RKO (cell line): ENCODE data around the gene HOOK2.
"Not testable (repeated sequence)": the region's sequence is repeated elsewhere in the genome, so short reads cannot be mapped to it uniquely, and the experiment has no call there.

Source experiments
- DNase-seq: peaks from one replicate; pipeline ENCODE4 v3.0.0-alpha.2; 2016; ENCODE audit warnings: low spot score

Gene HOOK2, protein sequence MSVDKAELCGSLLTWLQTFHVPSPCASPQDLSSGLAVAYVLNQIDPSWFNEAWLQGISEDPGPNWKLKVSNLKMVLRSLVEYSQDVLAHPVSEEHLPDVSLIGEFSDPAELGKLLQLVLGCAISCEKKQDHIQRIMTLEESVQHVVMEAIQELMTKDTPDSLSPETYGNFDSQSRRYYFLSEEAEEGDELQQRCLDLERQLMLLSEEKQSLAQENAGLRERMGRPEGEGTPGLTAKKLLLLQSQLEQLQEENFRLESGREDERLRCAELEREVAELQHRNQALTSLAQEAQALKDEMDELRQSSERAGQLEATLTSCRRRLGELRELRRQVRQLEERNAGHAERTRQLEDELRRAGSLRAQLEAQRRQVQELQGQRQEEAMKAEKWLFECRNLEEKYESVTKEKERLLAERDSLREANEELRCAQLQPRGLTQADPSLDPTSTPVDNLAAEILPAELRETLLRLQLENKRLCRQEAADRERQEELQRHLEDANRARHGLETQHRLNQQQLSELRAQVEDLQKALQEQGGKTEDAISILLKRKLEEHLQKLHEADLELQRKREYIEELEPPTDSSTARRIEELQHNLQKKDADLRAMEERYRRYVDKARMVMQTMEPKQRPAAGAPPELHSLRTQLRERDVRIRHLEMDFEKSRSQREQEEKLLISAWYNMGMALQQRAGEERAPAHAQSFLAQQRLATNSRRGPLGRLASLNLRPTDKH

DNA sequence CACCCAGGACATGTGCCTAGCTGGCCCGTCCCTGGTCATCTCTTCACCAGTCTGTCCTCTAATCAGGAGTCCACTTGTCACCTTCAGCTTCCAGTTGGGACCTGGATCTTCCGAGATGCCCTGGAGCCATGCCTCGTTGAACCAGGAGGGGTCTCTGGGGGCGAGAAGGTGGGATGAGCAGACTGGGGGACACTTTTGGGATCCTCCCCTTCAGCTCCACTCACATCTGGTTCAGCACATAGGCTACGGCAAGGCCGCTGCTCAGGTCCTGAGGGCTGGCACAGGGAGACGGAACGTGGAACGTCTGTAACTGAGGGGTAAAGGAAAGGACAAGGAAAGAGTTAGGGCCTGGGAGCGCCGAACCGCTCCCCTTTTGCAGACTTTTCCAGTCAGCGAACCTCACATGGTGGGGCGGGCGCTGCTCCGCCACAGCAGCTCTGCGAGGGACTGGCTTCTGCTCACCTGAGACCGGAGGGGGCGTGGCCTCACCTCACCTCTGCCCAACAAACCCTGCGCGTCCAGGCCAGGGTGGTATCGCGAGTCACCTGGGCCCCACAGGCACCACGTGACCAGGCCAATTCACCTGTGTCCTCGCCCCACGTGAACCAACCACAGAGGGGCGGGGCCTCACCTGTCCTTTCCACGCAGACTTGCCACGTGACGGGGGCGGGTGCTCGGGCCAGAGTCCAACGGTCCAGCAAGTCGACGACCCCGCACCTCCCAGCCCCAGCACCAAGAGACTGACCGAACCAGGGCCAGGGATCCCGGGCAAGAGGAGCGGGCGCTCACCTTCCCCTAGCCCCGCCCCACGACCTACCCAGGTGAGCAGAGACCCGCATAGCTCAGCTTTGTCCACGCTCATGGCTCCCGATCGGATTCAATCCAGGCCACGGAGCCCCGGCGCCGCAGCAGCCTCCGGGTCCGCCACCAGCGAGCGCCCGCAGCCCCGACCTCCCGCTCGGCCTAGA lies at the start of gene HOOK2:
HOOK2 (minus strand) TSS at position 965 of the 968 bp plus-strand sequence; CDS start at position 862, 103 bp downstream.
- no peak for DNase-seq

DNA sequence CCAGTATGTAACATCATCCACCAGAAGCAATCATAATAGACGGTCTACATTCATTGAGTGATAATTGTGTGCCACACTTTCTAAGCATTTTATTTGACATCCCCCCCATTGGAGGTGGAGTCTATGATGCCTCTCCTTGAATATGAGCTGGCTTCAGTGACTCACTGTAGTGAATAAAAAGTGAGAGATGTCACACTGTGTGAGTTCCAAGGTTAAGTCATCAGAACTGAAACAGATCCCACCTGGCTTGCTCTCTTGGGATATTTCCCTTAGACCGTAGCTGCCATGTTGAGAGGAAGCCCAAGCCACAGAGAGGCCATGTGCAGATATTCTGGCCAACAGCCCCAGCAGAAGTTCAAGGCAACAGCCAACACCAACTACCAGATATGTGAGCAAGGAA lies 46.4 kb upstream of the HOOK2 start:
- DNase-seq = peak; percentile 81

DNA sequence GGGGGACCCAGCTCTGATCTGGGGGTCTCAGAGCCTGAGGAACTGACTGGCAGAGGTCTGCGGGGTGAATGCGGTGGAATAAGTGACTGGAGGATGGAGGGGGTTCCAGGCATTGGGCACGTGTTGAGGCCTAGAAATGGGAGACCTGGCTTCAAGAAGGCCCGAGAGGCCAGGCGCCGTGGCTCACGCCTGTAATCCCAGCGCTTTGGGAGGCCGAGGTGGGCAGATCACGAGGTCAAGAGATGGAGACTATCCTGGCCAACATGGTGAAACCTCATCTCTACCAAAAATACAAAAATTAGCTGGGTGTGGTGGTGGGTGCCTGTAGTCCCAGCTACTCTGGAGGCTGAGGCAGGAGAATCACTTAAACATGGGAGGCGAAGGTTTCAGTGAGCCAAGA lies 42.5 kb upstream of the HOOK2 start:
- not testable (repeated sequence) for DNase-seq

DNA sequence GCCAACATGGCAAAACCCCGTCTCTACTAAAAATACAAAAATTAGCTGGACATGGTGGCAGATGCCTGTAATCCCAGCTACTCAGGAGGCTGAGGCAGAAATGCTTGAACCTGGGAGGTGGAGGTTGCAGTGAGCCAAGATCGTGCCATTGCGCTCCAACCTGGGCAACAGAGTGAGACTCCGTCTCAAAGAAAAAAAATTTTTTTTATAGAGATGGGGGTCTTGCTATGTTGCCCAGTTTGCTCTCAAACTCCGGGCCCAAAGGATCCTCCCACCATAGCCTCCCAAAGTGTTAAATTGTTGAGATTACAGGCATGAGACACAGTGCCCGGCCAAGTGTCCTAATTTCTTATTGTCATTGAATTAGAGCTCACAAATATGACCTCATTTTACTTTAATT lies 41.8 kb upstream of the HOOK2 start:
- DNase-seq = not testable (repeated sequence)

DNA sequence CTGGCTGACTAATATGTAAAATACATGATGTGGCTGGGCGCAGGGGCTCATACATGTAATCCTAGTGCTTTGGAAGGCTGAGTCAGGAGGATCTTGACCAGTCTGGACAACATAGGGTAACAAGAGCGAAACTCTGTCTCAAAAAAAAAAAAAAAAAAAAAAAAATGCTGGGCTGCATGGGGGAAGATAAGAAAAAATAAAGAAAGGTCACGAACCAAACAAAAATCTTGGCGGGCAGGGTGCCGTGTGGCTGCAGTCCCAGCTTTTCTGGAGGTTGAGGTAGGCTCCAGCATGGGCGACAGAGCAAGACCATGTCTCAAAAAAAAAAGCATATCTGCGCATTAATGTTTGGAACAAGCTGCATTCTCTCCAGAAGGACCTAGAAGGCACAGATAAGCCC lies 39.7 kb upstream of the HOOK2 start:
- DNase-seq = no peak

DNA sequence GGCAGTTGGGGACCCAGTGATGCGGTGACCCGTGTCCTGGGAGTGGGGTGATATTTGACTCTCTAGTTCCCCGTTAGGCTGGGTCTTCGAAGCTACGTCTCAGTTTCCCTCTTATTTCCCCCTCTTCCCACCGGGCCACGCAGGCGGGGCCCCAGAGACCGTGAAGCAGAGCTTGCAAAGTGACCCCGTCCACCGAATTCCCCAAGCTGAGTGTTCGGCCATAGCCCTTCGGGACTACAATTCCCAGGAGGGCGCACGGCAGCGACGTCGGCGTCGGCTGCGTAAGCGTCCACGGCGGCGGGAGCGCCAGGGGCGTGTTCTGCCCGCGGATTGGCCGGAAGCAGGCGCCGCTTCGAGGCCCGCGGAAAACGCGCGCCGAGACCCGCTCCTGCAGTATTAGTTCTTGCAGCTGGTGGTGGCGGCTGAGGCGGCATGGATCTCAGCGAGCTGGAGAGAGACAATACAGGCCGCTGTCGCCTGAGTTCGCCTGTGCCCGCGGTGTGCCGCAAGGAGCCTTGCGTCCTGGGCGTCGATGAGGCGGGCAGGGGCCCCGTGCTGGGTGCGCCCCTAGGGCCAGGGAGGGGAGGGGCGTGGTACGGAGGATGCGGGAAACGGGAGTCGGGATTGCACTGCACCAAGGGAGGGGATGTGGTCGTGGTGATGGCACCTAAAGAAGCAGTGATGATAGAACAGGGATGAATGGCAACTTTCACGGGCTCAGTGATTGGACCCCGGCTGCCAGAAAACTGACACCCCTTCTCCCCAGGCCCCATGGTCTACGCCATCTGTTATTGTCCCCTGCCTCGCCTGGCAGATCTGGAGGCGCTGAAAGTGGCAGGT lies 31.1 kb upstream of the HOOK2 start, which contains the start of gene RNASEH2A:
RNASEH2A (plus strand) TSS at position 343 of the 840 bp plus-strand sequence; CDS start at position 433, 90 bp downstream.
- DNase-seq = peak; percentile 92

DNA sequence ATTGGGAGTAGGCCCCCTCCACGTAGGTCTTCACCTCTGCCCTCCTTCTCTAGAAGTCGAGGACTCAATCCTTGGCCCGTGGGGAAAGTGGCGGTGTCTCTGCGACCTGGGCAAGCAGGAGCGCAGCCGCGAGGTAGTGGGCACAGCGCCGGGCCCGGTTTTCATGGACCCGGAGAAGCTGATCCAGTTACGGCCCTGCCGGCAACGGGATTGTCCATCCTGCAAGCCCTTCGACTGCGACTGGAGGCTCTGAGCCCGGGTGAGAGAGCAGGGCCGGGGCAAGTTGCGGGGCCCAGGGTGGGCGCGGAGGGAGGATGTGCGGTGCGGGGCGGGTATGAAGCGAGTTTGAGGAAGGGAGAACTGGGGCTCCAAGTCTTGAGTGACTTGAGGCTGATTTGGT lies 28.7 kb upstream of the HOOK2 start:
- no peak for DNase-seq

DNA sequence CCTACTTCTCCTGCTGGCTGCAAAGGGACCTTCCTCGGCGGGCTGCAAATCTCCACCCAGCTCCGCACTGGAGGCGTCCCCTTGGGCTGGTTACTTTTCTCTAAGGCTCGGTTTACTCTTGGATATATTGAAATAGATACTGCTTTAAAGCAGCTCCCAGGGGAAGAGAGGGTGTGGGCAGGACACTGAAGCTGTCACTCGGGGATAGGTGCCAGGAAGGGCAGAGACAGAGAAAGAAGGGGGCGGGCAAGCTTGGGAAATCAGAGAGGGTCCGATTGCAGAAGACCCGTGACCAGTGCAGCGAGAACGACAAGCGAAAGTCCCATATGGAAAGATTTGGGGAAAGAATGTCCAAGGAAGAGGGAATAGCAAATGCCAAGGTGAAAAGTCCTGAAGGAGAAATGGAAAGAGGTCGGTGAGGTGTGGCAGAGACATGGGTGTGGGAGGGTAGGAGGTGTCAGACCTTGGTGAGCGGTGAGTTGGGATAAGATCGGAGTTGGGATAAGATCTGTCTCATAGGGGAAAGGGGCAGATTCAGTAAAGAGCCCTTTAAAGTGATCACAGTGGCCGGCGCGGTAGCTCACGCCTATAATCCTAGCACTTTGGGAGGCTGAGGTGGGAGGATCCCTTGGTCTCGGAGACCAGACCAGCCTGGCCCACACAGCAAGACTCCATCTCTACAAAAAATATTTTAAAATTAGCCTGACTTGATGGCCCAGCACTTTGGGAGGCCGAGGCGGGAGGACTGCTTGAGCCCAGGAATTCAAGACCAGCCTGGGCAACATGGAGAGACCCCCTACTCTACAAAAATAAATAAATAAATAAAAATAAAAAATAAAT lies 27.1 kb upstream of the HOOK2 start:
- no peak for DNase-seq

DNA sequence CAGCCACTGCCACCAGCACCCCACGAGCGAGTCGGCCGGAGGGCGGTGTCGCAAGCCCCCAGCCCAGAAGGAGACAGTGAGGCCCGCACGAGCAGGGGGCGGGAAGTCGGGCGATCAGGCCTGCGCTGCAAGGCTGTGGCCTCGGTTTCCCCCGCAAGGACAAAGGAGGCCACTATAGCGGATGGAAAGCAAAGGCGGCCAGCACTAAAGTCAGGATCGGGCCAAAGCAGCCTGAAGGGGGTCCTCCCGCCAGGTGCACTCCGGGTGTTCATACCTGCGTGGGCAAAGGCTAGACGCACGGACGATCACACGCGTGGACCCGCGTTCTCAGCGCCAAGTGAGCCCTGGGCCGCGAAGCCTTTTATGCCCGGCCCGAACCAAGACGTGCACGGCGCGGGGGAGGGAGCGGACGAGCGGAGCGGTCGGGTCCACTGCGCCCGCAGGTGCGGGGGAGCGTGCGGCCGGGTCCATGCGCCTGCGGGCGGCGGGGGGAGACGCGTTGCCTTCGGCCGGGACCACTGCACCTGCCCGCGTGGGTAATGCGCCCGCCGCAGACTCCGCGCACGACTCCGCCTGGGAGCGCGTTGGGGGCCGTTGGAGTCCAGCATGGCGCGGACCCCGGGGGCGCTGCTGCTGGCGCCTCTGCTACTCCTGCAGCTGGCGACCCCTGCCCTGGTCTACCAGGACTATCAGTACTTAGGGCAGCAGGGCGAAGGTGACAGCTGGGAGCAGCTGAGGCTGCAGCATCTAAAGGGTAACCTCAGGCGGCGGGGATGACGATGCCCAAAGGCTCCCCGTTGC lies 26.3 kb upstream of the HOOK2 start, which contains the start of the genes PRDX2 and THSD8:
PRDX2 (minus strand) TSS at position 335 of the 801 bp plus-strand sequence. CDS start 539 bp downstream, outside the sequence.
THSD8 (plus strand) TSS at position 604 of the 801 bp plus-strand sequence; CDS start at position 607, 3 bp downstream.
- DNase-seq = peak; percentile 87

DNA sequence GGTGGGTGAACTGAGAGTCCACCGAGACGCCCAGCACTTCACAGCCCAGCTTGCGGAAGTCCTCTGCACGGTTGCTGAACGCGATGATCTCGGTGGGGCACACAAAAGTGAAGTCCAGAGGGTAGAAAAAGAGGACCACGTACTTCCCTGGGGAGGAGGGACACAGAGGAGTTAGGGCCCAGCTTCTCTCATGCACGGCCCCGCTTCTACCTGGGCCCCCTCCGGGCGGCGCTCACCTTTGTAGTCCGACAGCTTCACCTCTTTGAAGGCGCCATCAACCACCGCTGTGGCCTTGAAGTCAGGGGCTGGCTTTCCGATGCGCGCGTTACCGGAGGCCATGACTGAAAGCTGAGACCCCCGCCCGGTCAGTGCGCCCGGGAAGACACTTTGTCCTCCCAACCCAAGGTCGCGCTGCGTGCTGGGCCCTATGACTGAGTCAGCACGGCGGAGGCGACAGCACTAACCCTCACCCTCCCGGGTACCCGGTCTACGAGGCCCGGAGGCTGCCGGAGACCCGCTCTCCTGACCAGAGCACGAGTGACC lies 25.6 kb upstream of the HOOK2 start:
- no peak for DNase-seq

DNA sequence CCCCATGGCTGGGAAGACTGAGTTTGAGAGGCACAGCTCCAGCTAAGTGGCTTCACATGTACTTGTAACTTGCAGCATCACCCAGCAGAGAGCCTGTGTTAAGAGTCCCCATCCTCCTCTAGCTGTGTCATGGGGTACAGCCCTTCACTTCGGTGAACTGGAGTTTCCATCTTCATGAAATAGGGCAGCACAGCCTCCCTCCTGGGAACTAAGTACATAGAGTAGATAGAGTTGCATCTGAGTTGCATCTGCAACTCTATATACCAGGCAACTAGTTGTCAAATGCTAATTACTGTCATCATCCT lies 25.1 kb upstream of the HOOK2 start:
- no peak for DNase-seq

DNA sequence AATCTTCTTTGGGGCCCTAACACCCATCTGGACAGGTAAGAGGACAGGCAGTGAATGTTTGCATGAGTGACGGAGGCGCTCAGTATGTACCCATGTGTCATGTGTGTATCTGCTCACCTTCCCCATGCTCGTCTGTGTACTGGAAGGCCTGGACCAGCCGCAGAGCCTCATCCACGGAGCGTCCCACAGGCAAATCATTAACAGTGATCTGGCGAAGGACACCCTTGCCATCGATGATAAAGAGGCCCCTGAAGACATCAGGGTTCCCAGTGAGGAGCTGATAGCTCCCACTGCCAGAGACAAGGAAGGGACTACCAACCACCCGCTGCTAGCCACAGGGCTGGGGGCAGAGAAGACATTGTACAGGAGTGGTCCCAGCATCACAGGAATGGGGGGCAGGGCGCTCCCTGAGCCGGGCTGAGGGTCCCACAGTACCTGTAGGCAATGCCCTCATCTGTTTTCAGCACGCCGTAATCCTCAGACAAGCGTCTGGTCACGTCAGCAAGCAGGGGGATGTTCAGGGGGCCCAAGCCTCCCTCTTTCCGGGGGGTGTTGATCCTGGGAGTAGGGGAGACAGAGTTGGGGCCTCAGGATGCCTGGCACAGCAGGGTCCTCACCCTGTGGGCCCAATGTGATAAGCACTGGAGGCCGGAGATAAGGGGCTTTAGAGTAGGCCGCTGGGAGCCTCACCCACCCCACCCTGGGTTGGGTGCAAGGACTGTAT lies 24.6 kb upstream of the HOOK2 start:
- no peak for DNase-seq

DNA sequence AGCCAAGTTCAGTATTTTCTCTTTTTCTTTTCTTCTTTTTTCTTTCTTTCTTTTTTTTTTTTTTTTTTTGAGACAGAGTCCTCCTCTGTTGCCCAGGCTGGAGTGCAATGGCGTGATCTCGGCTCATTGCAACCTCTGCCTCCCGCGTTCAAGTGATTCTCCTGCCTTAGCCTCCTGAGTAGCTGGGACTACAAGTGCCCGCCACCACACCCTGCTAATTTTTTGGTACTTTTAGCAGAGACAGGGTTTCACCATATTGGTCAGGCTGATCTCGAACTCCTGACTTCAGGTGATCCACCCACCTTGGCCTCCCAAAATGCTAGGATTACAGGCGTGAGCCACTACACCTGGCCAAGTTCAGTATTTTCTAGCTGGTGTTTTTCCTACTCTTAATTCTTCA lies 22.3 kb upstream of the HOOK2 start:
- not testable (repeated sequence) for DNase-seq

DNA sequence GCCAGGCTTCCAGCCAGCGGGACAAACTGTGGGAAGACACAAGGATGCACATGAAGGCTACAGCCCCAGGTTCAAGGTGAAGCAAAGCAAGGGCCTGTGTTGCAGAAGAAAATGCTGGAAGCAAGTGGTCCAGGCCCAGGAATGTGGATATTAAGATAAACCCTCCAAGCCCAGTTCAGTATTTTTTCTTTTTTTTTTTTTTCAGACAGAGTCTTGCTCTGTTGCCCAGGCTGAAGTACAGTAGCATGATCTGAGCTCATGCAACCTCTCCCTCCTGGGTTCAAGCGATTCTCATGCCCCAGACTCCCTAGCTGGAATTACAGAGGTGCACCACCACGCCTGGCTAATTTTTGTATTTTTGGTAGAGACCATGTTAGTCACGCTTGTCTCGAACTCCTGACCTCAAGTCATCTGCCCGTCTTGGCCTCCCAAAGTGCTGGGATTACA lies 21.8 kb upstream of the HOOK2 start:
- DNase-seq = no peak

DNA sequence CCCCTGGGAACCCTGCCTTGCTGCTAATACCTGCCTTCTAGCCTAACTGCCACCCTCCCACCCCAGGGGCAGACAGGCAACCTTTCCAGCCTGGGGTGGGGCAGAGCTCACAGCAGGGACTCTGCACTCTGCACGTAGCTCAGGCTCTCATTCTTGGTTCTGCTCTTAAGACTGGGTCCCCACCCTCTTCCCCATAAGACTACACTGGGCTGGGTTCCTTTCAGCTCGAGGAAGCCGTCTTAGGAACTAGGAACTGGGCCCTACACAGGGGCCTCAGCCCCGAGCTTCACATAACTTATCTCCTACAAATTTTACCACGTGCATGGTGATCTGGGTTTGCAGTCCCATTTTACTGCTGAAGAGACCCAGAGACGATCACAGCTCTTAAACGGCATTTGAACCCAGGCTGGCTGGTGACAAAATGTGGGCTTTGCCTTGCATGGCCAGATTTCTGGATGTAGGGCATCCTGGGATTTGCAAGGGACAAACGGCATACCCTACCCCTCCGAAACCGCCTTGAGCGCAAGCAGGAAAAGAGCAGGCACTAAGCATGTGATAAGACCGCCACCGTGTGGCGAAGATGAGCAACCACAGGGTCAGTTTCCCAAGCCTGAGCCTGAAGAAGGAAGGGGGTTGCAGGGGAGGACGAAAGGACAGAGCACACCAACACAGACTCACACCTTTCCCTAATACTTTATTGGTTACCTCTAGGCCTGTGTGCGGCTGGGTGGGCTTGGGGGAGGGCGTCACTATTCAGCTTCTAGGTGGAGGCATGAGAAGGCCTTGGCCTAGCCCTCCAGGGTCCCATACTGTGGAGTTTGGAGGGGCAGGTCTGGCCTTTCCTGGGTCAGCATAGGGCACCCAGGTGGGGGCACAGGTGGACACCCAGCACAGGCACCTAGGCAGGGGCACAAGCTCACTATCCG lies 21.1 kb upstream of the HOOK2 start:
- DNase-seq = peak; percentile 86

DNA sequence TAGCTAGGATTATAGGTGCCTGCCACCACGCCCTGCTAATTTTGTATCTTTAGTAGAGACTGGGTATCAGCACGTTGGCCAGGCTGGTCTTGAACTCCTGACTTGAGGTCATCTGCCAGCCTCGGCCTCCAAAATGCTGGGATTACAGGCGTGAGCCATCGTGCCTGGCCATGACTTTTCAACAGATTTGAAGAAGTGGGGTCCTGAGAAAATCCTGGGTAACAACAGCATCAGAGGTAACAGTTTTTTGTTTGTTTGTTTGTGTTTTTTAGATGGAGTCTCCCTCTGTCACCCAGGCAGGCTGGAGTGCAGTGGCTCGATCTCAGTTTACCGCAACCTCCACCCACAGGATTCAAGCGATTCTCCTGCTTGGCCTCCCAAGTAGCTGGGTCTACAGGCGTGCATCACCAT lies 19.6 kb upstream of the HOOK2 start:
- DNase-seq = no peak
